Mesenchymal stem cell (in vitro differentiated cells and primary cell): ENCODE results near the gene ZKSCAN3.

Experiments
- DNase-seq: peaks from one replicate; pipeline ENCODE4 v3.0.0-alpha.2; 2013
- H2AFZ ChIP-seq: one replicate; pipeline ENCODE4 v1.6.1; 2013; ENCODE audit warnings: low read depth, mild to moderate bottlenecking, control low read depth, inconsistent platforms, low read length, moderate library complexity
- H2AK5ac ChIP-seq: 2 replicates; pipeline ENCODE4 v1.6.1; 2013; ENCODE audit warnings: low read length, moderate library complexity, mild to moderate bottlenecking, inconsistent platforms; ENCODE audit not compliant: severe bottlenecking
- H2BK120ac ChIP-seq: one replicate; pipeline ENCODE4 v1.6.1; 2013; ENCODE audit warnings: low read depth, mild to moderate bottlenecking, inconsistent platforms, low read length, moderate library complexity
- H2BK12ac ChIP-seq, 2 experiments: one replicate each; pipeline ENCODE4 v1.6.1; 2013; ENCODE audit warnings: inconsistent platforms in 2 of 2, low read length in 2 of 2, mild to moderate bottlenecking in 2 of 2, moderate library complexity in 2 of 2, control low read depth in 1 of 2
- H2BK15ac ChIP-seq: one replicate; pipeline ENCODE4 v1.6.1; 2013; ENCODE audit warnings: mild to moderate bottlenecking, low read depth, inconsistent platforms; ENCODE audit not compliant: poor library complexity, severe bottlenecking
- H2BK5ac ChIP-seq: 2 replicates; pipeline ENCODE4 v1.6.1; 2013; ENCODE audit warnings: low read depth, mild to moderate bottlenecking, low read length, control low read depth, inconsistent platforms; ENCODE audit not compliant: poor library complexity, severe bottlenecking
- H3K14ac ChIP-seq, 2 experiments: one replicate each; pipeline ENCODE4 v1.6.1; 2013; ENCODE audit warnings: inconsistent platforms in 2 of 2, low read length in 2 of 2, control low read depth in 1 of 2, mild to moderate bottlenecking in 1 of 2, moderate library complexity in 1 of 2
- H3K18ac ChIP-seq, 2 experiments: one replicate each; pipeline ENCODE4 v1.6.1; 2013; ENCODE audit warnings: inconsistent platforms in 2 of 2, low read length in 2 of 2, control low read depth in 1 of 2, low read depth in 1 of 2, mild to moderate bottlenecking in 1 of 2
- H3K23ac ChIP-seq, 2 experiments: one replicate each; pipeline ENCODE4 v1.6.1; 2013; ENCODE audit warnings: inconsistent platforms in 2 of 2, low read length in 2 of 2, mild to moderate bottlenecking in 2 of 2, moderate library complexity in 2 of 2, control low read depth in 1 of 2
- H3K27ac ChIP-seq: 2 replicates; pipeline ENCODE4 v1.5.1; 2013; ENCODE audit warnings: mild to moderate bottlenecking, moderate library complexity, low read length, control low read depth, inconsistent platforms; ENCODE audit not compliant: poor library complexity, severe bottlenecking
- H3K27me3 ChIP-seq, 2 experiments: 2 replicates each; pipeline versions ENCODE4 v1.6.1 to v1.7.0; 2013; ENCODE audit warnings: low read length in 2 of 2, mild to moderate bottlenecking in 2 of 2, moderate library complexity in 2 of 2, control low read depth in 1 of 2, inconsistent platforms in 1 of 2; ENCODE audit not compliant: control insufficient read depth in 1 of 2, insufficient read depth in 1 of 2
- H3K36me3 ChIP-seq, 2 experiments: 2 replicates each; pipeline versions ENCODE4 v1.6.1 to v1.7.0; 2013; ENCODE audit warnings: low read length in 2 of 2, control low read depth in 1 of 2, inconsistent platforms in 1 of 2, low read depth in 1 of 2, mild to moderate bottlenecking in 1 of 2; ENCODE audit not compliant: insufficient read depth in 2 of 2, control insufficient read depth in 1 of 2
- H3K4ac ChIP-seq, 2 experiments: one replicate each; pipeline ENCODE4 v1.6.1; 2013; ENCODE audit warnings: inconsistent platforms in 2 of 2, low read length in 2 of 2, mild to moderate bottlenecking in 2 of 2, moderate library complexity in 2 of 2, control low read depth in 1 of 2, low read depth in 1 of 2
- H3K4me1 ChIP-seq: 2 replicates; pipeline ENCODE4 v1.6.1; 2013; ENCODE audit warnings: low read depth, low read length, control low read depth; ENCODE audit not compliant: control insufficient read depth, insufficient read depth
- H3K4me2 ChIP-seq: 2 replicates; pipeline ENCODE4 v1.6.1; 2013; ENCODE audit warnings: low read length, mild to moderate bottlenecking, inconsistent platforms; ENCODE audit not compliant: poor library complexity, severe bottlenecking
- H3K4me3 ChIP-seq, 2 experiments: 2 replicates each; pipeline versions ENCODE4 v1.5.1 to v1.7.0; 2013; ENCODE audit warnings: low read length in 2 of 2, mild to moderate bottlenecking in 2 of 2, control low read depth in 1 of 2, low read depth in 1 of 2; ENCODE audit not compliant: insufficient read depth in 1 of 2
- H3K79me1 ChIP-seq: replicated peaks from 2 replicates; pipeline ENCODE4 v1.6.1; 2013; ENCODE audit warnings: mild to moderate bottlenecking, control low read depth, low read length, inconsistent platforms; ENCODE audit not compliant: poor library complexity, severe bottlenecking
- H3K9ac ChIP-seq: 2 replicates; pipeline ENCODE4 v1.7.0; 2013; ENCODE audit warnings: mild to moderate bottlenecking, low read length, moderate library complexity
- H3K9me3 ChIP-seq: 2 replicates; pipeline ENCODE4 v1.7.0; 2013; ENCODE audit warnings: mild to moderate bottlenecking, low read length; ENCODE audit not compliant: control insufficient read depth
- H4K8ac ChIP-seq: one replicate; pipeline ENCODE4 v1.6.1; 2013; ENCODE audit warnings: inconsistent platforms, mild to moderate bottlenecking, low read length, moderate library complexity
- H4K91ac ChIP-seq: one replicate; pipeline ENCODE4 v1.6.1; 2013; ENCODE audit warnings: mild to moderate bottlenecking, low read length, inconsistent platforms
- WGBS: methylation state at CpG from one replicate; pipeline ENCODE4 v1.1.7; 2013; ENCODE audit warnings: mixed read lengths; 5-methylcytosine and 5-hydroxymethylcytosine counted together

ZKSCAN3 gene

GRCh38 chr6:28393912-28394662, 44.3 kb downstream of the ZKSCAN3 start:
- H3K9ac ChIP-seq: peak overlapping the region; percentile 3
- peaks cover 20% of the 10 kb centered on the region for H3K79me1 ChIP-seq
- H2BK120ac ChIP-seq: no peak overlapping the region
- H3K27ac ChIP-seq: no peak overlapping the region
- H3K18ac ChIP-seq: no peak overlapping the region
- no peak overlapping the region for H3K4me3 ChIP-seq
- H3K36me3 ChIP-seq: peaks cover 15 to 76% of the 10 kb centered on the region in 2 experiments
- 97% methylated on average over 5 of the region's 5 CpGs for WGBS
- H4K8ac ChIP-seq: no peak overlapping the region
- H3K4ac ChIP-seq: no peak overlapping the region
- H3K23ac ChIP-seq: no peak overlapping the region
- H2BK12ac ChIP-seq: no peak overlapping the region
- H2BK15ac ChIP-seq: no peak overlapping the region
- H2AK5ac ChIP-seq: no peak overlapping the region
- peak; percentile 30 for DNase-seq
- no peak overlapping the region for H4K91ac ChIP-seq
- no peaks in the 10 kb centered on the region for H3K27me3 ChIP-seq
- no peak overlapping the region for H3K14ac ChIP-seq
- H3K4me1 ChIP-seq: peaks cover 6% of the 10 kb centered on the region
- no peak overlapping the region for H2AFZ ChIP-seq
- no peak overlapping the region for H3K4me2 ChIP-seq
- no peak overlapping the region for H2BK5ac ChIP-seq
- no peaks in the 10 kb centered on the region for H3K9me3 ChIP-seq

- no peak overlapping the region for H3K4me3 ChIP-seq
- no peak overlapping the region for H3K4ac ChIP-seq
- H3K4me2 ChIP-seq: no peak overlapping the region
- no peak overlapping the region for H2AFZ ChIP-seq
- H3K18ac ChIP-seq: no peak overlapping the region
- no peaks in the 10 kb centered on the region for H3K9me3 ChIP-seq
- H3K14ac ChIP-seq: no peak overlapping the region
- no peaks in the 10 kb centered on the region for H3K27me3 ChIP-seq
- no peak overlapping the region for H3K23ac ChIP-seq
- H3K79me1 ChIP-seq: peaks cover 12% of the 10 kb centered on the region
- H2AK5ac ChIP-seq: no peak overlapping the region
- no peak overlapping the region for H3K9ac ChIP-seq
- no CpG with 5 or more reads among the region's 4 CpGs for WGBS
- no peak for DNase-seq
- no peak overlapping the region for H4K8ac ChIP-seq
- no peak overlapping the region for H2BK12ac ChIP-seq
- peaks cover 6% of the 10 kb centered on the region for H3K4me1 ChIP-seq
- no peak overlapping the region for H2BK5ac ChIP-seq
- H3K27ac ChIP-seq: no peak overlapping the region
- H3K36me3 ChIP-seq: peaks cover 10 to 58% of the 10 kb centered on the region in 2 experiments
- H2BK120ac ChIP-seq: no peak overlapping the region
- no peak overlapping the region for H4K91ac ChIP-seq
- no peak overlapping the region for H2BK15ac ChIP-seq
Measured at GRCh38 chr6:28395918-28396317, 46.2 kb downstream of the ZKSCAN3 start.

DNA sequence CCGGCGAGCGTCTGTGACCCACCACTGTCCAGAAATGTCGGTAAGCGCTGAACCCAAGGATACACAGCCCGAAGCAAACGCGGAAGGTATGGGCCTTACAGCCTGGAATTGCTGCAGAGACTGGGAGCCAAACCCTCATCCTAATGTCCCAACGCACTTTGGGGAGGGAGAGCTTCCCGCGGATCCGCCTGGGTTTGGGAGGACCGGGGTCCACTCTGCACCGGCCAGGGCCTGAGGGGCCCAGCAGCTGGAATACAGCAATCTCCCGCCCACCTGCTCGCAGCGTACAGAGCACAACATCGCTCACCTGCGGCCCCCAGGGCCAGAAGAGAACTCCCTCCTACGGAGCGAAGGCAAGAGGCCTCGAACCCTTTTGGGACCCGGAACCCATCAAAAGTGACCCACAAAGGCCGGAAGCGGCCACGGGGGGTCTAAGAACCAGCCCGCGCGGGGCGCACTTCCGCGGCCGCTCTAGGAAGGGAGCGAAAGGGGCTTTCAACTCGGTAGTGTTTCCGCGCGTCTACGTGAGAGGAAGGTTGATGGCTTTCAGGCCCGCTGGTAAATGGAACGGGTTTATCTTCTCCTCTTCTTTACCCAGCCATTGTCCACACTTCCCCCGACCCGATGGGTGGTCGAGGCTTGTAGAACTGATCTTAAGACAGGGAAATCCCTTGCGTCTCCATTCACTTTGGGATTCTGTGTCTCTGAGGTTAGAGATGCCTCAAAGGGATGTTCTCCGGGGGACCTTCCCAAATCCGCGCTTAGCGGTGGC, 49.8 kb downstream of the ZKSCAN3 start, which contains the start of gene ZSCAN12:
Gene ZSCAN12, minus strand, starts transcription at position 398 of the 772 bp plus-strand sequence. CDS start 1,342 bp downstream, outside the sequence.
- Histone ChIP-seq H3K9me3 (no peaks in the 10 kb centered on the region), H3K27me3 (peaks cover 0 to 9% of the 10 kb centered on the region in 2 experiments), H3K4me3 (peak within 1 kb of the TSS; percentile 82 to 90), H3K23ac (peak within 1 kb of the TSS in 1 of 2 experiments; percentile 61), H4K91ac (peak within 1 kb of the TSS; percentile 66), H3K18ac (peak within 1 kb of the TSS; percentile 89 to 93), H3K4ac (peak within 1 kb of the TSS; percentile 75 to 78), H3K27ac (peak within 1 kb of the TSS; percentile 79), H2AK5ac (peak within 1 kb of the TSS; percentile 46), H3K14ac (peak within 1 kb of the TSS in 1 of 2 experiments; percentile 93), H4K8ac (peak within 1 kb of the TSS; percentile 97), H3K36me3 (peaks cover 9 to 29% of the 10 kb centered on the region in 2 experiments), H3K4me1 (peaks cover 6% of the 10 kb centered on the region), H2BK12ac (no peak within 1 kb of the TSS), H2BK120ac (peak within 1 kb of the TSS; percentile 56), H3K4me2 (peak within 1 kb of the TSS; percentile 73), H2BK15ac (peak within 1 kb of the TSS; percentile 37), H2AFZ (peak within 1 kb of the TSS; percentile 86), H3K9ac (peak within 1 kb of the TSS; percentile 94), H2BK5ac (no peak within 1 kb of the TSS), H3K79me1 (peaks cover 7% of the 10 kb centered on the region)
- peak; percentile 90 for DNase-seq
- WGBS: under 1% methylated on average over 37 of the region's 49 CpGs

GRCh38 chr6:28400122-28400451, 50.3 kb downstream of the ZKSCAN3 start:
- no peak overlapping the region for H4K91ac ChIP-seq
- WGBS: 0% methylated on average over 3 of the region's 8 CpGs
- H3K27me3 ChIP-seq: peaks cover 0 to 9% of the 10 kb centered on the region in 2 experiments

More at GRCh38 chr6:28400122-28400451, 50.3 kb downstream of the ZKSCAN3 start:
- Histone ChIP-seq H3K9me3 (no peaks in the 10 kb centered on the region), H3K9ac (peak overlapping the region; percentile 94), H2BK120ac (no peak overlapping the region), H3K14ac (no peak overlapping the region), H2AK5ac (no peak overlapping the region), H3K4me3 (peak overlapping the region; percentile 82 to 90), H3K4me2 (peak overlapping the region; percentile 73), H3K79me1 (peaks cover 6% of the 10 kb centered on the region), H3K36me3 (peaks cover 9 to 27% of the 10 kb centered on the region in 2 experiments), H3K4ac (peak overlapping the region in 1 of 2 experiments; percentile 78), H3K18ac (peak overlapping the region; percentile 77 to 80), H3K27ac (peak overlapping the region; percentile 79), H2BK15ac (no peak overlapping the region), H2BK5ac (no peak overlapping the region), H2BK12ac (no peak overlapping the region), H2AFZ (peak overlapping the region; percentile 86), H3K4me1 (peaks cover 6% of the 10 kb centered on the region), H3K23ac (no peak overlapping the region), H4K8ac (peak overlapping the region; percentile 97)
- DNase-seq: no peak
